Mammary epithelial cell (primary cell): ENCODE data around the gene SEC22A.

Experiments used
- EZH2 ChIP-seq: IDR thresholded peaks from 2 replicates; pipeline ENCODE4 v1.6.1; 2012; ENCODE audit warnings: low read length, inconsistent platforms, borderline replicate concordance
- TF ChIP-seq, protein P1 (sequence below), 2 donors: IDR thresholded peaks in 1 of 2; conservative IDR thresholded peaks in 1 of 2; 2 replicates each; pipeline ENCODE4 v1.5.1; 2011 to 2012; ENCODE audit warnings: inconsistent platforms in 2 of 2, low read length in 2 of 2, mild to moderate bottlenecking in 2 of 2, control low read depth in 1 of 2, low read depth in 1 of 2; ENCODE audit not compliant: insufficient read depth in 1 of 2; ENCODE audit errors: extremely low read depth in 1 of 2

- TF ChIP-seq, protein P1, sequence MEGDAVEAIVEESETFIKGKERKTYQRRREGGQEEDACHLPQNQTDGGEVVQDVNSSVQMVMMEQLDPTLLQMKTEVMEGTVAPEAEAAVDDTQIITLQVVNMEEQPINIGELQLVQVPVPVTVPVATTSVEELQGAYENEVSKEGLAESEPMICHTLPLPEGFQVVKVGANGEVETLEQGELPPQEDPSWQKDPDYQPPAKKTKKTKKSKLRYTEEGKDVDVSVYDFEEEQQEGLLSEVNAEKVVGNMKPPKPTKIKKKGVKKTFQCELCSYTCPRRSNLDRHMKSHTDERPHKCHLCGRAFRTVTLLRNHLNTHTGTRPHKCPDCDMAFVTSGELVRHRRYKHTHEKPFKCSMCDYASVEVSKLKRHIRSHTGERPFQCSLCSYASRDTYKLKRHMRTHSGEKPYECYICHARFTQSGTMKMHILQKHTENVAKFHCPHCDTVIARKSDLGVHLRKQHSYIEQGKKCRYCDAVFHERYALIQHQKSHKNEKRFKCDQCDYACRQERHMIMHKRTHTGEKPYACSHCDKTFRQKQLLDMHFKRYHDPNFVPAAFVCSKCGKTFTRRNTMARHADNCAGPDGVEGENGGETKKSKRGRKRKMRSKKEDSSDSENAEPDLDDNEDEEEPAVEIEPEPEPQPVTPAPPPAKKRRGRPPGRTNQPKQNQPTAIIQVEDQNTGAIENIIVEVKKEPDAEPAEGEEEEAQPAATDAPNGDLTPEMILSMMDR (conservative IDR thresholded peaks at IDR 0.05 in 1 of 2, IDR thresholded peaks at IDR 0.05 in 1 of 2; ENCODE audit: extremely low read depth in 1 of 2, insufficient read depth in 1 of 2, low read depth in 1 of 2, low read length in 2 of 2) = no peak
- no peak for TF ChIP-seq EZH2
Measured at GRCh38 chr3:123296261-123296660, 94.5 kb downstream of the SEC22A start.
